SH-SY5Y (cell line): Measurements from ENCODE around the gene ABR.

Experiments used
- GATA2 ChIP-seq: IDR thresholded peaks from 2 replicates; pipeline ENCODE4 v1.6.1; 2011; ENCODE audit warnings: mild to moderate bottlenecking, low read depth, low read length
- GATA3 ChIP-seq: IDR thresholded peaks from 2 replicates; pipeline ENCODE4 v1.6.1; 2011; ENCODE audit warnings: low read depth, mild to moderate bottlenecking, low read length, moderate library complexity

The ABR gene

DNA sequence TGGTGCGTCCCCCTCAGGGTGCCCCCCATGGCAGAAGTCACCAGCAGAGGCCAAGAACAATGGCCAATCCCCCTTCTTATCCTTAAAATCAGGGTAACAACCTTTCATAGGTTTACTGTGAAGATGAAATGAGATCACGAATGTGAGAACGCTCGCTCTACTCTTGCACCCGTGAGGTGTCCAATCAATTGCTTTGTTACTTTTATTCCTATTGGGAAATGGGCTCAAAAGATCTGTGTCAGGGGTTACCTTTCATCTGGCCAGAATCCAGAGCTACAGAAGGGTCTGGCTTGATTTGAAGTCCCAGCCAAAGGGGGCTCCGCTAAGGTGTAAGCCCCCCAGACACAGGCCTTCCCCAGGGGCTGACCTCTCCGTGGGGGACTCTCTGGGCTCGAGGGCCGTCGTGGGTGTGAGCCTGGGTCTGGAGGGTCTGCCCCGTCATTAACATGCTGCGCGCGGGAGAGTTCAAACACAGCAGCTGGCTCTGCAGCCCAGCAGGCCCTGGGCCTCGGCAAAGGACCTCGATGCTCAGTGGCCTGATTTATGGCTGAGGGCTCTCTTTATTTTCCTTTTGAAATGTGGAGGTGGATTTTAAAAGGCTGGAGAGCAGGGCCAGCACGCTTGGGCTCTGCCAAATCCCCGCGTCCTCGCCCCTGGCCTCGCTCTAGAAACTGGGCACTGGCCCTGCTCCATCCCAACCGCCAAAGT, 10.4 kb downstream of the ABR start:
- TF ChIP-seq GATA3 = no peak
- no peak for TF ChIP-seq GATA2

DNA sequence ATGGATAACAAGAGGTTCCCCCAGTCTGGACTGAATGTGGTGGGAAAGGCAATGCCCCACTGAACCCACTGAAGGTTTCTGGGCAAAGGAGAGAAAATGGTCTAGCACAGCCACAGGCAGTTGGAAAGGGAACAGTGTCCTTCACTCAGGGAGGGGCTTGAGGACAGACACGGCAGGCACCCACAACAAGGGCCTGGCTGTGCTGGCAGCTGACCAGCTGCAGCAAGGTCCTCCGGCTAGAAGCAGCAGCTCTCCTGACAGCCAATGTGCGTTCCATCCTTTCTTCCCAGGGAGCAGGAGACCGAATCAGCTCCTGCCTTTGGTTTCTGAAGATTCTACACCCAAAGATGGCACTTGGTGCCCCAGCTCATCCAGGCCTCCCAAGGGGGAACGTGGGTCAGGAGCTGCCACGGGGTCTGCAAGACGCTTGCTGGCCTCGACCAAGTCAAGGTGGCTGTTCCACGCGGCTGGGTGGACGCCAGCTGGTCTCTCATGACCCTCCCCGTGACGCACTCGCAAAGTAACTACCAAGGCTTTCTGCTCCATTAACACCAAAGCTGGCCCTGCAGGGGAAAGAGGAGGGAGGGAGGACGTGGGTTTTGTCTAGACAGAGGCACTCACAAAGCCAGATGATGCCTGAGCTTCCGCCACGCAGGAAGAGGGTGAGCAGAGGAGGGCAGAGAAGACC, 11.1 kb downstream of the ABR start:
- TF ChIP-seq GATA2 = no peak

DNA sequence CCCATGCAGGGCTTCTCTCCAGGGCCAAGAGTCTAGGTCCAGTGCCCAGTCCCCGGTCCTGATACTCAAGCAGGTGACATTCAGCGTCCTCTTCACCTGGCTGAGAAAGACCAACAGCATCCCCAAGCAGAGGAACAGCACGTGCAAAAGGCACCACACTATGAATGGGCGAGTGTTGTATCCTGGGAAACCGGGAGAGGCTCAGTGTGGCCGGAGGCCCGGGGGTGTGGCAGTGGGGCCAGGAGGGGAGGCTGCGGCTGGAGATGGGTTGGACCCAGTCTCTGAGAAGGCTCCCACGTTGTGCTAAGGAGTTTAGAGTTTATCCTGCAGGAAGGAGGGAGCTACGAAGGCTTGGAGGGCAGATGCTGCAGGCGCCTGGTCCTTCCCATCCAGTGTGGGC, 13.5 kb downstream of the ABR start:
- TF ChIP-seq GATA3 (no peak), GATA2 (no peak)

DNA sequence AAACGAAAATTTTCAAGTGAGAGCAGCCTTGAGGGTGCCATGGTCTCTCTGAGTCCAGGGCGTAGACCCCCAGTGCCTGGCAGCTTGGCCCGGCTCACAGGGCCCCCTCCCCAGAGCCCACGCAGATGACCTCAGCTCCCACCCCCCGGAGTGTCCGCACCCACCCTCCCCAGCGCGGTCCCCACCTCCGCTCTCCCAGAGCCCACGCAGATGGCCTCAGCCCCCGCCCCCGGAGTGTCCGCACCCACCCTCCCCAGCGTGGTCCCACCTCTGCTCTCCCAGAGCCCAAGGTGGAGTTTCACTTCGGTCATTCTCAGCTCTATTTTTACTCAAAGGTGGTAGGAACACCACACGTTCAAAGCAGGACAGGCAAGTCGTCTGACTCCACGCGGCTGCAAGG, 13.9 kb downstream of the ABR start:
- TF ChIP-seq GATA2 (no peak), GATA3 (no peak)

DNA sequence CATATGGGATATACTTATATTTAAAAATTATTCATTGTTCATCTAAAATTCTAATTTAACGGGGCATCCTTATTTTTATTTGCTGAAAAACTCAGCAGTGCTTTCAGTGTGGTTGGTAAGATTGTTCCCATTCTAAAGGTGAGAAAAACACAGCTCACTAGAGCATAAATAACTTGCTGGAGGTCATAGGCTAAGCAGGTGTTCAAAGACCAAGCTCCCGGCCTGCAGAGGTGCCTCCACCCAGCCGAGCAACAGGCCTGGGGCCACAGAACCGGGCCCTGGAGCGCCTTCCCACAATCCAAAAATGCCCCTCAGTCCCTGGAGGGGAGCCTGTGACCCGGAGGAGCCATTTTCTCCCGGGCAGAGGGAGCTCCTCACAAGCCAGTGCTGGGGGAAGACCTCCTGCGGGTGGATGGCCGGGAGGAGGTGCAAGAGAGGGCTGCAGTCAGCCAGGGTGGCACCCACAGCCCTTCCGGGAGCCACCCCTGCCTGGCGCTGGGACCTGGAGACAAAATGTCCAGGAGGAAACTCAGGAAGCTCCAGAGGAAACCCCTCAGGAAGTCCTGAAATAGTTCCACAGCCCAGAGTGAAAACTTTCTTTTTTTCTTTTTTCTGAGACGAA, 14.7 kb downstream of the ABR start:
- no peak for TF ChIP-seq GATA3
- no peak for TF ChIP-seq GATA2

DNA sequence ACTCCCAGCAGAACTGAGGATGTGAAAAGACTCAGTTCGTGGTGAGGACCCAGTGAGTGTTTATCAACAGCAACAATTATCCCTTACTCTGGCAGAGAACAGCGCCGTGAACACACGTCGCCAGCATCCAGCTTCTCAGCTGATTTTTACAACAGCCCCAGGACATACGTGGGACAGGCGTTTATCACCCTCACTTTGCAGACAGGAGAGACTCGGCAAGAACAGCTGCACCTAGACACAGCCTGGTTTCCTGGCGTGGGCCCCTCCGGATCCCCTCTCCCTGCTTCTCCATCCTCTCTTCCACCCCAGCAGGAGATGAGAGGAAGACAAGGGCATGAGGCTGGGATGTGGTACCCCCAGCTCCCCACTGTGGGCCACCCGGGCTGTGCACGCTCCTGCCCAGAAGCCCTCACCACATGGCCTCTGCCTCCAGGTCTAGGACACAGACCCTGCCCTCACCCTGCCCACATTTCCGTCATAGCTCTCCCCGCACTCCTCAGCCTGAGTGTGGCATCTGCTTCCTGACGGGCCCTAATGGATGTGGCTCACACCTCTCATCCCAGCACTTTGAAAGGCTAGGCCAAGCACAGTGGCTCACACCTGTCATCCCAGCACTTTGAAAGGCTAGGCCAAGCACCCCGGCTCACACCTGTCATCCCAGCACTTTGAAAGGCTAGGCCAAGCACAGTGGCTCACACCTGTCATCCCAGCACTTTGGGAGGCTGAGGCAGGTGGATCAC, 17.5 kb downstream of the ABR start:
- TF ChIP-seq GATA2 = no peak
- TF ChIP-seq GATA3 = no peak

DNA sequence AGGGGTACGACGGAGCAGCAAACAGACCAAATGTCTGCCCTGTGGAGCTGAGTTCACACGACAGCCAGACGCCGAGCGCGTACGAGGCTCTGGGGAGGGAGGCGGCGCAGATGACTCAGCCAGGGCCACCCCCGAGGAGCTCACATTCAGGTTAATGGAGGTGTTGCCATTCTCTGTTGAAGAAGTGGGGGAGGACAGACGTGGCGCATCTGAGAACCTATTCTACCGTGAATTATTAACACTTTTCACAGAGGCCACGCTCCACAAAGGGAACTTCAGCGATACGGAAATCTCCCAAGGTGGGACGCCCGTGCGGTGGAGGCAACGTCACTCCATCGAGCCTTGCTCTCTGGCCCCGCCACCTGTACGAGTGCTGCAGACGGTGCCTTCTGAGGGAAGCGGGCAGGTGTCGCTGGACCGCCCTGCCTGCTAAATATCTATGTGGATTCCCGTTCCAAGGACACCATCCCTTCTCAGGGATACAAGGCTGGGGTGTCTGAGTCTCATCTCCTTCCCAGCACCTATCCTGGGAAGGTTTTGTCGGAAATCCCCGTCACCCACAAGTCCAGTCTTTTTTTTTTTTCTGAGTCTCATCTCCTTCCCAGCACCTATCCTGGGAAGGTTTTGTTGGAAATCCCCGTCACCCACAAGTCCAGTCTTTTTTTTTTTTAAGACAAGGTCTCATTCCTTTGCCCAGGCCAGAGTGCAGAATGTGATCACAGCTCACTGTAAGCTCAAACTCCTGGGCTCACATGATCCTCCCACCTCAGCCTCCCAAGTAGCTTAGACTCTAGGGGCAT, 19.0 kb downstream of the ABR start:
- TF ChIP-seq GATA2 = no peak
- no peak for TF ChIP-seq GATA3

DNA sequence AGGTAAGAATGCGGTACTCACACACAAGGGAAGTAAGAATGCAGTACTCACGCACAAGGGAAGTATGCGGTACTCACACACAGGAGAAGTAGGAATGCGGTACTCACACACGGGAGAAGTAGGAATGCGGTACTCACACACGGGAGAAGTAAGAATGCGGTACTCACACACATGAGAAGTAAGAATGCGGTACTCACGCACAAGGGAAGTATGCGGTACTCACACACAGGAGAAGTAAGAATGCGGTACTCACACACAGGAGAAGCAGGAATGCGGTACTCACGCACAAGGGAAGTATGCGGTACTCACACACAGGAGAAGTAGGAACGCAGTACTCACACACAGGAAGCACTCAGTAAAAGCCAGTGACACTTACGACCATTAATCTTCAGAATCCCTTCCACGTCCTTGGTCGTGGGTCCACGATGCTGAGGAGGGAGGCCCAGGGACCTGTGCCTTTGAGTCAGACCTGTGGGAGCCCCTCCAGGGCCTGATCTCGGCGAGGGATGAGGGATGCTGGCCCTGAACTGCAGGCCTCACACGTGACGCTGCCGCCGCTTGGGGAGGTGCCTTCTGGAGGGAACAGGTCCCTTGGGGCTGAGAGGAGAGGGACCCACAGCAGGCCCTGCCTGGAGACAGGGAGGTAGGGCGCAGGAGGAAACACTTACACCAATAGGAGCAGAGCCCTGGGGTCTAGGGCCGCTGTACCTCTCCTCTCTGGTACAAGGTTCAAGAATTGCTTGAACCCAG, 20.2 kb downstream of the ABR start:
- no peak for TF ChIP-seq GATA2
- TF ChIP-seq GATA3 = no peak

DNA sequence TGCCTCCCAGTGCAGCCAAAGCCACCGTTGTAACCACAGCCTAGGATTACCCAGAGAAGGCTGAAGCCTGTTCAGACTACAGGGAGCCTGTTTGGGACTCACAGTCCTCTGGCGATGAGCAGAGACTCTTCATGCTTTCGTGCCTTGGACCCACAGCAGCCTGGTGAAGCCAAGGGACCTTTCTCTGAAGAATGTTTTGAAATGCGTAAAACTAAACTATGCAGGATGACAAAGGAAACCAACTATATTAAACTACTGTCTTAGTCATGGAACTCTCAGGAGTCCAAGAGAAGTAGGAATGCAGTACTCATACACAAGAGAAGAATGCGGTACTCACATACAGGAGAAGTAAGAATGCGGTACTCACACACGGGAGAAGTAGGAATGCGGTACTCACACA, 20.9 kb downstream of the ABR start:
- no peak for TF ChIP-seq GATA2
- no peak for TF ChIP-seq GATA3

DNA sequence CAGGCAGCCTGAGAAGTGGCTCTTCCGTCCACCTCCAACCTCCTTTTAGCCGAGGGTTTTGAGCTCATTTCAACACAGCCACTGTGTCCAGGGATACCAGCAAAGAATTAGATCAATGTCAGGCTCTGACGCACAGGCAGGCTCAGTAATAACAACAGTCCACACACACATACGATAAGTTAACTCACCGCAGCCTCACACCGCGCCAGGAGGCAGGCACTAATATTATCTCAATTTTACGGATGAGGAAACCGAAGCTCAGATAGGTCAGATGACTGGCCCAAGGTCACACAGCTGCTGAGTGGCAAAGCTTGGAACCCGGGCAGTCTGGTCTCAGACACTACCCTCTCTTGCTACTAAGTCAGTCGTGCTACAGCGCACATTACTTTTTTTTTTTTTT, 22.9 kb downstream of the ABR start:
- TF ChIP-seq GATA3 (no peak), GATA2 (no peak)

DNA sequence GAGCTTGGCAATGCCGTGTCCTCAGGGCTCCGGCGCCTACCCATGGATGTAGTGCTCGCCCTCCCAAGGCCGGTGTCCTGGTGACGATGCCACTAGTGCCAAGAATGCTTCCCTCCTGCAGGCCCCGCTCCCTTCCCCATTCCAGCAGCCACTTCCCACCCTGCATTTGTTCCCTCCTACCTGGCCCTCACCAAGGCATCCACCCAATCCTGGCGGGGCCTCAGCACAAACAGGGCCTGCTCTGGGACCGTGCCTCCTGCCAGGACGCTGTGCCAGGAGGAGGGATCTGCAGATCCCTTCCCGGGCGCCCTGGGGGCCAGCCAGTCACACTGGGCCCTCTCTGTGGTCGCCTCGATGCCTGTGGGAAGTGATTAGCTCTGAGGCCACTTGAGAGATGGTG, 25.1 kb downstream of the ABR start:
- TF ChIP-seq GATA3 (no peak), GATA2 (no peak)

DNA sequence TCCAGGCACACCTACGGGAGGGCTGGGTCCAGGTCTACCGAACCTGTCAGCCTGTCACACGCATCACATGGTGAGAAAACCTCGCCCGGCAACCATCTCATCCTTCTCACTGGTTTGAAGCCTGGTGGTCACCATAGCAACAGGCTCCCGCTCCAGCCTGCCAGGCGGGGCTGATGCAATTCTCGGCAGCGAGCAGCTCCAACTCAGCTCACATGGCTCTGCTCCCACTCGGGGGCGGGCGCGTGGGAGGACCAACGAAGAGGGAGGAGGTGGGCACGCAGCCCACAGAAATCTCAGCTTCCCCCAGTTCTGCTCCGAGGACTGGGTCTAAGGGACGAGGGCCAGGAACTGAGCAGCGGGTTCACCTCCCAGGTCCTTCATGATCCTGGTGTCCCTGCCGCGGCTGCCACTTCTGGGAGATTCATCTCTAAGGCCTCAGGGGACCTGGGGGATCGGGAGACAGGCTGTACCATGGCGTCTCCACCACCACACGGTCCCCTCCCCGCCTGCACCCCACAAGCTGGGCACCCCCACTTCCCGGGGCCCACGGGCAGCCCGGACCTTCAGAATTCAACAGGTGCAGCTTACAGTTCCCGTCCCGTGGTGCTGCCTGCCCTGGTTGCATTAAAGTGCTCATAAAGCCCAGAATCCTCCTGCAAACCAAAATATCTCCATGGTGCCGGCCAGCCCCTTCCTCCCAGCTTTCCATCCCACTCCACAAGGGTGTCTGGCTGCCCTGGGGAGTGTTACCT, 25.8 kb downstream of the ABR start:
- no peak for TF ChIP-seq GATA3
